OCI-LY3 (cell line): ENCODE data around the gene LRP5.

Experiments used
- CTCF ChIP-seq: fragments of 200-600, 300-600 bp; sonication (generic); IDR thresholded peaks from 2 replicates; pipeline ENCODE4 v1.5.1; 2014; ENCODE audit warnings: antibody characterized with exemption, low read length, low read depth
- EZH2phosphoT487 ChIP-seq: fragments of 200-600 bp; shearing (Covaris generic); IDR thresholded peaks from 2 replicates; pipeline ENCODE4 v1.6.1; 2018; ENCODE audit warnings: antibody characterized with exemption, mixed run types, low read depth

- TF ChIP-seq CTCF (no peak), EZH2phosphoT487 (no peak)
These were observed 70.1 kb downstream of the LRP5 start for GRCh38 chr11:68382358-68382998.
